A673 (cell line): ENCODE results near the gene SINHCAF. TPM values are rescaled to one million over a fixed set of nuclear protein-coding genes. Genes with fewer than 3 reads are reported as not detected.

Experiments used
- BruUV-seq: library from RNA; stranded (reverse); fragments of 400-500 nt; replicated peaks from 2 replicates; lab custom pipeline; 2021; lab: Mats Ljungman, UMichigan
- CTCF ChIA-PET: fragments of 300-600 bp; sonication (Branson Sonifier 250); formaldehyde crosslinking; loops from one replicate; lab custom pipeline; 2022; ENCODE audit warnings: antibody characterized with exemption; lab: Charles Lee
- POLR2A ChIA-PET: fragments of 300-600 bp; sonication (Branson Sonifier 250); formaldehyde crosslinking; loops from one replicate; lab custom pipeline; 2022; ENCODE audit warnings: antibody characterized with exemption; ENCODE audit not compliant: low non-redundant PET; lab: Charles Lee
- DNase-seq: peaks from one replicate; pipeline ENCODE4 v3.0.0-alpha.2; 2015; ENCODE audit warnings: low spot score
- H3K27ac ChIP-seq: fragments of 200-600 bp; sonication (generic); 2 replicates; pipeline ENCODE4 v1.5.1; 2016; ENCODE audit warnings: mixed run types, low read depth, mild to moderate bottlenecking, mixed read lengths, antibody characterized with exemption, low read length; ENCODE audit not compliant: poor library complexity, severe bottlenecking
- H3K27me3 ChIP-seq: fragments of 200-600 bp; sonication (generic); replicated peaks from 2 replicates; pipeline ENCODE4 v1.6.1; 2017; ENCODE audit warnings: mixed run types, low read depth, mild to moderate bottlenecking, mixed read lengths, antibody characterized with exemption, low read length; ENCODE audit not compliant: insufficient read depth, poor library complexity
- H3K36me3 ChIP-seq: fragments of 200-600 bp; sonication (generic); 2 replicates; pipeline ENCODE4 v1.6.1; 2016; ENCODE audit warnings: mixed run types, mild to moderate bottlenecking, mixed read lengths, antibody characterized with exemption, low read length; ENCODE audit not compliant: insufficient read depth, poor library complexity, severe bottlenecking
- H3K4me1 ChIP-seq: fragments of 200-600 bp; sonication (generic); 2 replicates; pipeline ENCODE4 v1.6.1; 2017; ENCODE audit warnings: mixed run types, mild to moderate bottlenecking, mixed read lengths, antibody characterized with exemption, low read length; ENCODE audit not compliant: insufficient read depth, poor library complexity, severe bottlenecking
- H3K4me3 ChIP-seq: fragments of 200-600 bp; sonication (generic); 2 replicates; pipeline ENCODE4 v1.5.1; 2016; ENCODE audit warnings: low read depth, mixed run types, mild to moderate bottlenecking, mixed read lengths, low read length; ENCODE audit not compliant: poor library complexity, severe bottlenecking
- H3K9me3 ChIP-seq: fragments of 200-600 bp; sonication (generic); 2 replicates; pipeline ENCODE4 v1.6.1; 2016; ENCODE audit warnings: mixed run types, low read depth, mild to moderate bottlenecking, mixed read lengths, antibody characterized with exemption, low read length; ENCODE audit not compliant: poor library complexity, severe bottlenecking
- CTCF ChIP-seq: fragments of 300-800, 200-600 bp; sonication (generic); conservative IDR thresholded peaks from 2 replicates; pipeline ENCODE4 v1.5.1; 2017; ENCODE audit warnings: low read depth, mild to moderate bottlenecking, antibody characterized with exemption, low read length, moderate library complexity, mixed read lengths
- EZH2 ChIP-seq: fragments of 200-600 bp; sonication (generic); IDR thresholded peaks from 2 replicates; pipeline ENCODE4 v1.6.1; 2017; ENCODE audit warnings: borderline replicate concordance, low read depth, mild to moderate bottlenecking, mixed read lengths, antibody characterized with exemption, low read length; ENCODE audit not compliant: poor library complexity, severe bottlenecking
- intact Hi-C: fragments of 100-400 bp; cut with micrococcal nuclease; formaldehyde crosslinking; loops from one replicate; pipeline ENCODE4 v1.10.0; 2022; ENCODE audit not compliant: unreplicated experiment
- total RNA-seq: library from RNA; stranded (reverse); gene quantifications from 2 replicates; pipeline ENCODE4 v1.2.3, GENCODE V29; 2021

SINHCAF gene
- total RNA-seq, 1 experiment from 2014 or later, result 137 TPM

- H3K4me3 ChIP-seq, result no peak overlapping the region
- ChIA-PET POLR2A (no interaction called here), CTCF (no interaction called here)
- no peaks in the 10 kb centered on the region for H3K4me1 ChIP-seq
- no peak for TF ChIP-seq EZH2
- no peak for TF ChIP-seq CTCF
- H3K36me3 ChIP-seq, result no peaks in the 10 kb centered on the region
- H3K27ac ChIP-seq, result no peak overlapping the region
- intact Hi-C loops, result no loop called here
- DNase-seq, result no peak
- H3K9me3 ChIP-seq, result no peaks in the 10 kb centered on the region
- no TSS peak for BruUV-seq
- H3K27me3 ChIP-seq, result no peaks in the 10 kb centered on the region
Observed at GRCh38 chr12:31343139-31343538, 17.2 kb upstream of the SINHCAF start.

- H3K9me3 ChIP-seq, result no peaks in the 10 kb centered on the region
- no TSS peak for BruUV-seq
- intact Hi-C loops, result no loop called here
- no peak for DNase-seq
- H3K4me1 ChIP-seq, result no peaks in the 10 kb centered on the region
- POLR2A ChIA-PET, result no interaction called here
- H3K27me3 ChIP-seq, result no peaks in the 10 kb centered on the region
- H3K27ac ChIP-seq, result no peak overlapping the region
- CTCF ChIA-PET, result no interaction called here
- H3K36me3 ChIP-seq, result no peaks in the 10 kb centered on the region
- TF ChIP-seq CTCF (no peak), EZH2 (no peak)
- no peak overlapping the region for H3K4me3 ChIP-seq
Observed at GRCh38 chr12:31342286-31342685, 16.3 kb upstream of the SINHCAF start.

GRCh38 chr12:31339831-31340622 lies 14.1 kb upstream of the SINHCAF start:
- Histone ChIP-seq H3K27me3 (no peaks in the 10 kb centered on the region), H3K9me3 (no peaks in the 10 kb centered on the region), H3K4me1 (no peaks in the 10 kb centered on the region), H3K27ac (no peak overlapping the region), H3K36me3 (no peaks in the 10 kb centered on the region), H3K4me3 (no peak overlapping the region)
- no TSS peak for BruUV-seq
- no peak for DNase-seq
- ChIA-PET POLR2A (no interaction called here), CTCF (no interaction called here)
- intact Hi-C loops, result no loop called here
- TF ChIP-seq EZH2 (no peak), CTCF (no peak)
